ENCODE results near the gene TMEM255A. TPM values are rescaled to one million over a fixed set of nuclear protein-coding genes. Genes with fewer than 3 reads are reported as not detected.

Gene TMEM255A
- total and polyA plus RNA-seq, 2 of the 13 experiments (the other 11 are each of a cell fraction or from before 2014, with no cell fraction given), result 0.13 to 0.40 TPM

DNA sequence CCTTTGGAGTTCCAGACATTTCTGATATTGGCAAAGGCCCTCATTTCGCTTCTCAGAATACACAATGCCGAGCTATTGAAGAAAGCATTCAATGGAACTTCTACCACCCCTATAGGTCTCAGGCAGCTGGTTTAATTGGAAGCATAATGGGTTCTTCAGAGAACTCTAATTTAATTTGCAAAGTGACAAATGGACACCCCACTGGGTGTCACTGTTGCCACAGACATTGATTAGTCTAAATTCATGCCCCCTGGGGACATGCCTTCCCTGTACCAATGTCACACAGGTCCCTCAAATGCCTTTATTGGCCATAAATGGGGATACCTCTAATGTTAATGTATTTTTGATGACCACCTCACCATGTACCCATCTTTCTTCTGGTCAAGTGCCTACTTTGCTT lies 22.9 kb upstream of the TMEM255A start:
- Histone ChIP-seq H3K4me1 (ENCODE audit: insufficient read depth, low read length) (no peaks in the 10 kb centered on the region), H3K9ac (ENCODE audit: insufficient read depth, low read depth, low read length) (no peak overlapping the region), H3K79me2 (ENCODE audit: insufficient read depth, low read length) (no peaks in the 10 kb centered on the region), H3K4me2 (ENCODE audit: low read depth, low read length) (no peak overlapping the region), H3K27ac (ENCODE audit: extremely low read length, insufficient read depth, low read length) (no peak overlapping the region), H3K4me3 (replicated peaks in 1 of 3; ENCODE audit: insufficient read depth in 1 of 3, low read depth in 2 of 3, low read length in 3 of 3) (no peak overlapping the region), H2AFZ (ENCODE audit: low read length) (no peak overlapping the region), H4K20me1 (ENCODE audit: insufficient read depth, low read length) (no peaks in the 10 kb centered on the region), H3K36me3 (replicated peaks in 1 of 2; ENCODE audit: control insufficient read depth in 1 of 2, insufficient read depth in 2 of 2, low read length in 2 of 2) (no peaks in the 10 kb centered on the region), H3K27me3 (ENCODE audit: control insufficient read depth in 1 of 2, insufficient read depth in 2 of 2, low read length in 2 of 2) (no peaks in the 10 kb centered on the region), H3K9me3 (ENCODE audit: low read length) (peaks cover 8% of the 10 kb centered on the region)
- 0% methylated on average over 2 of the region's 2 CpGs for WGBS (ENCODE audit: low lambda C conversion rate)
- no TSS peak for BruUV-seq (replicated peaks)
- ATAC-seq (no peak), FAIRE-seq (no peak), DNase-seq (ENCODE audit: low spot score) (no peak)
- POLR2A ChIA-PET, result no interaction called here
- TF ChIP-seq ZSCAN22 (CRISPR knock-in tag; IDR thresholded peaks at IDR 0.05) (no peak), SRSF4 (IDR thresholded peaks at IDR 0.05; ENCODE audit: low read depth, low read length, poor library complexity, severe bottlenecking) (no peak), ZBTB3 (CRISPR knock-in tag; IDR thresholded peaks at IDR 0.05; ENCODE audit: borderline replicate concordance, low read depth) (no peak), EZH2 (conservative IDR thresholded peaks at IDR 0.05; ENCODE audit: low read depth, low read length) (no peak), NR2F1 (CRISPR knock-in tag; IDR thresholded peaks at IDR 0.05) (no peak), TGIF2 (CRISPR knock-in tag; IDR thresholded peaks at IDR 0.05) (no peak), AHR (CRISPR knock-in tag; IDR thresholded peaks at IDR 0.05) (no peak), NCOA1 (CRISPR knock-in tag; IDR thresholded peaks at IDR 0.05) (no peak), SOX5 (CRISPR knock-in tag; IDR thresholded peaks at IDR 0.05; ENCODE audit: borderline replicate concordance) (no peak), SNAPC2 (CRISPR knock-in tag; IDR thresholded peaks at IDR 0.05) (no peak), TCF7 (IDR thresholded peaks at IDR 0.05; ENCODE audit: low read depth) (no peak)
- TF ChIP-seq, protein P1, sequence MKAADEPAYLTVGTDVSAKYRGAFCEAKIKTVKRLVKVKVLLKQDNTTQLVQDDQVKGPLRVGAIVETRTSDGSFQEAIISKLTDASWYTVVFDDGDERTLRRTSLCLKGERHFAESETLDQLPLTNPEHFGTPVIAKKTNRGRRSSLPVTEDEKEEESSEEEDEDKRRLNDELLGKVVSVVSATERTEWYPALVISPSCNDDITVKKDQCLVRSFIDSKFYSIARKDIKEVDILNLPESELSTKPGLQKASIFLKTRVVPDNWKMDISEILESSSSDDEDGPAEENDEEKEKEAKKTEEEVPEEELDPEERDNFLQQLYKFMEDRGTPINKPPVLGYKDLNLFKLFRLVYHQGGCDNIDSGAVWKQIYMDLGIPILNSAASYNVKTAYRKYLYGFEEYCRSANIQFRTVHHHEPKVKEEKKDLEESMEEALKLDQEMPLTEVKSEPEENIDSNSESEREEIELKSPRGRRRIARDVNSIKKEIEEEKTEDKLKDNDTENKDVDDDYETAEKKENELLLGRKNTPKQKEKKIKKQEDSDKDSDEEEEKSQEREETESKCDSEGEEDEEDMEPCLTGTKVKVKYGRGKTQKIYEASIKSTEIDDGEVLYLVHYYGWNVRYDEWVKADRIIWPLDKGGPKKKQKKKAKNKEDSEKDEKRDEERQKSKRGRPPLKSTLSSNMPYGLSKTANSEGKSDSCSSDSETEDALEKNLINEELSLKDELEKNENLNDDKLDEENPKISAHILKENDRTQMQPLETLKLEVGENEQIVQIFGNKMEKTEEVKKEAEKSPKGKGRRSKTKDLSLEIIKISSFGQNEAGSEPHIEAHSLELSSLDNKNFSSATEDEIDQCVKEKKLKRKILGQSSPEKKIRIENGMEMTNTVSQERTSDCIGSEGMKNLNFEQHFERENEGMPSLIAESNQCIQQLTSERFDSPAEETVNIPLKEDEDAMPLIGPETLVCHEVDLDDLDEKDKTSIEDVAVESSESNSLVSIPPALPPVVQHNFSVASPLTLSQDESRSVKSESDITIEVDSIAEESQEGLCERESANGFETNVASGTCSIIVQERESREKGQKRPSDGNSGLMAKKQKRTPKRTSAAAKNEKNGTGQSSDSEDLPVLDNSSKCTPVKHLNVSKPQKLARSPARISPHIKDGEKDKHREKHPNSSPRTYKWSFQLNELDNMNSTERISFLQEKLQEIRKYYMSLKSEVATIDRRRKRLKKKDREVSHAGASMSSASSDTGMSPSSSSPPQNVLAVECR (CRISPR knock-in tag; IDR thresholded peaks at IDR 0.05; ENCODE audit: borderline replicate concordance), result no peak
- CTCF ChIA-PET (ENCODE audit: low intra/inter-chr PET ratio, low total read pairs), result no interaction called here
- intact Hi-C loops (cut with micrococcal nuclease; ENCODE audit: unreplicated experiment) (no loop called here), in situ Hi-C loops (cut with HindIII; ENCODE audit: extremely low pct_ligation_motif_present, low pct_unique_long_range_greater_than_20kb) (no loop called here)
